HepG2 (cell line): ENCODE measurements around the gene ACCS.

Experiments
- ATF7 ChIP-seq, 2 experiments: fragments of 450-650 bp in 1 of 2; sonication (generic) in 1 of 2; formaldehyde crosslinking in 1 of 2; IDR thresholded peaks; 2 replicates each; pipeline versions ENCODE4 v1.4.0 to v1.6.1; 2016 to 2020; ENCODE audit warnings: antibody characterized with exemption in 1 of 2, mild to moderate bottlenecking in 1 of 2, missing genetic modification reagents in 1 of 2
- MAZ ChIP-seq, 2 experiments: sonication (generic) in 1 of 2; formaldehyde crosslinking in 1 of 2; IDR thresholded peaks; 2 replicates each; pipeline versions ENCODE4 v1.5.0 to v1.6.1; 2012 to 2020; ENCODE audit warnings: low read depth in 2 of 2, mild to moderate bottlenecking in 2 of 2, borderline replicate concordance in 1 of 2, improper control_type of control experiment in 1 of 2, low read length in 1 of 2, missing genetic modification reagents in 1 of 2, moderate library complexity in 1 of 2
- TF ChIP-seq, protein P1 (sequence below): sonication (generic); formaldehyde crosslinking; IDR thresholded peaks from 2 replicates; pipeline ENCODE4 v1.8.0; 2023; ENCODE audit warnings: mild to moderate bottlenecking, missing genetic modification reagents

DNA sequence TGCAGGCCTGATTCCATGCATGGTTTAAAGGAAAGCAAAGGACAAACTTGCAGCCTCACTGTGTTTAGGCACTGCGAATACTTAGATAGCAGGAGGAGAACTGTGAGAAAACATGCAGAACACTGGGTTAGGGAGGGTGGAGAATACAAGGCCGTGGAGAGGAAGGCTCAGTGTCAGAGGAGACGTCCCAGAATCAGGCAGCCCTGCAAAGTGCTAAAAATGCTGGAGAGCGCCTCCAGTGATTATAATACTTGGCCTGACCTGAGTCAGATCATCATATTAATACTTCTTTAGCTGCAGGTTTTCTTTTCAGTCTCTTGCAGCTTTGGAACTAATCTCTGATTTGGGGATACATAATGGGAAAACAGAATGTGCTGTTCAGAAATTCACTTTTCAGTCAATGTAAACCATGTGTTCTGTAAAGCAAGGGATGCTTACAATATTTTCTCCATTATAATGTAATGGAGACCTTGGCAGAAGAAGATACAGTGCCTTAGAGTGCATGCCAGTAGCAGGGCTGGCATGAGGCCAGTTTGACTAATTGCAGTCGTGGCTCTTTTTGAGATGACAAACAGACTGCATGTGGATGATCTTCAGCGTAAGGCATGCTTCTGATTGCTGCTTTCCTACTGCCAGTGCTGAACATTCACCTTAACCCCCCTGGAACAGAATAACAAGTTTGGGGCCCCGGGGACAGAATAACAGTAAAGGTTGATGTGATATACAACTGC, 46.2 kb downstream of the ACCS start:
- TF ChIP-seq MAZ (IDR thresholded peaks at IDR 0.05; ENCODE audit: borderline replicate concordance, low read depth, low read length) (no peak), MAZ (CRISPR knock-in tag; IDR thresholded peaks at IDR 0.05; ENCODE audit: low read depth) (no peak), ATF7 (IDR thresholded peaks at IDR 0.05) (no peak), ATF7 (CRISPR knock-in tag; IDR thresholded peaks at IDR 0.05) (no peak)
- TF ChIP-seq, protein P1, sequence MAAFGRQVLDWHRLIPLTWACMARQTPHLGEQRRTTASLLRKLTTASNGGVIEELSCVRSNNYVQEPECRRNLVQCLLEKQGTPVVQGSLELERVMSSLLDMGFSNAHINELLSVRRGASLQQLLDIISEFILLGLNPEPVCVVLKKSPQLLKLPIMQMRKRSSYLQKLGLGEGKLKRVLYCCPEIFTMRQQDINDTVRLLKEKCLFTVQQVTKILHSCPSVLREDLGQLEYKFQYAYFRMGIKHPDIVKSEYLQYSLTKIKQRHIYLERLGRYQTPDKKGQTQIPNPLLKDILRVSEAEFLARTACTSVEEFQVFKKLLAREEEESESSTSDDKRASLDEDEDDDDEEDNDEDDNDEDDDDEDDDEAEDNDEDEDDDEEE (CRISPR knock-in tag) = no peak
